K562 (cell line): ENCODE data around the gene CSNK1G1. TPM values are rescaled to one million over a fixed set of nuclear protein-coding genes. Genes with fewer than 3 reads are reported as not detected.

Experiments used
- AFF1 ChIP-seq, 2 experiments: fragments of 450-650 bp; IDR thresholded peaks; 2 replicates each; pipeline ENCODE4 v1.6.1; 2018; ENCODE audit warnings: mild to moderate bottlenecking in 2 of 2, low read depth in 1 of 2; ENCODE audit not compliant: partially characterized antibody in 2 of 2
- CBX2 ChIP-seq: fragments of 200-600 bp; sonication (generic); IDR thresholded peaks from one replicate; pipeline ENCODE4 v1.6.1; 2012; ENCODE audit warnings: mild to moderate bottlenecking, low read length, inconsistent platforms; ENCODE audit not compliant: insufficient read depth, poor library complexity, severe bottlenecking
- CCNT2 ChIP-seq: IDR thresholded peaks from 2 replicates; pipeline ENCODE4 v1.6.1; 2011; ENCODE audit warnings: borderline replicate concordance, low read depth, mild to moderate bottlenecking, moderate library complexity, mixed read lengths, low read length; ENCODE audit not compliant: insufficient read length; ENCODE audit errors: extremely low read depth
- FOXM1 ChIP-seq, 2 experiments: fragments of 450-650 bp in 1 of 2; sonication (generic) in 1 of 2; formaldehyde crosslinking in 1 of 2; IDR thresholded peaks; 2 replicates each; pipeline versions ENCODE4 v1.6.1 to v1.9.0; 2017 to 2022; ENCODE audit warnings: low read depth in 2 of 2, mild to moderate bottlenecking in 2 of 2, missing genetic modification reagents in 1 of 2, moderate library complexity in 1 of 2
- GABPB1 ChIP-seq: sonication (generic); formaldehyde crosslinking; IDR thresholded peaks from 2 replicates; pipeline ENCODE4 v1.8.0; 2022; ENCODE audit warnings: mild to moderate bottlenecking, missing genetic modification reagents
- GABPB2 ChIP-seq: fragments of 250-450 bp; sonication (Bioruptor Pico); conservative IDR thresholded peaks from 2 replicates; pipeline ENCODE4 v1.5.1; 2021; ENCODE audit warnings: mild to moderate bottlenecking
- GATAD2B ChIP-seq: fragments of 450-650 bp; IDR thresholded peaks from 2 replicates; pipeline ENCODE4 v1.6.1; 2017; ENCODE audit warnings: mild to moderate bottlenecking, borderline replicate concordance
- MAZ ChIP-seq, 2 experiments: fragments of 450-650 bp in 1 of 2; sonication (generic) in 1 of 2; formaldehyde crosslinking; IDR thresholded peaks in 1 of 2; conservative IDR thresholded peaks in 1 of 2; 2 replicates each; pipeline versions ENCODE4 v1.4.0 to v1.5.0; 2020; ENCODE audit warnings: mild to moderate bottlenecking in 1 of 2, missing genetic modification reagents in 1 of 2
- MIER1 ChIP-seq: fragments of 450-650 bp; IDR thresholded peaks from 2 replicates; pipeline ENCODE4 v1.6.1; 2016; ENCODE audit warnings: antibody characterized with exemption, mild to moderate bottlenecking, low read depth
- NFRKB ChIP-seq: fragments of 450-650 bp; IDR thresholded peaks from 2 replicates; pipeline ENCODE4 v1.6.1; 2016; ENCODE audit warnings: low read depth
- NRF1 ChIP-seq, 2 experiments: fragments of 450-650 bp; IDR thresholded peaks in 1 of 2; conservative IDR thresholded peaks in 1 of 2; 2 replicates each; pipeline ENCODE4 v1.6.1; 2014; ENCODE audit warnings: mild to moderate bottlenecking in 2 of 2
- POLR2AphosphoS5 ChIP-seq: IDR thresholded peaks from 2 replicates; pipeline ENCODE4 v1.6.1; 2011; ENCODE audit warnings: mild to moderate bottlenecking, low read depth, low read length, moderate library complexity; ENCODE audit not compliant: control insufficient read depth, insufficient read depth
- SMAD3 ChIP-seq: fragments of 450-650 bp; formaldehyde crosslinking; conservative IDR thresholded peaks from 2 replicates; pipeline ENCODE4 v1.4.0; 2020; ENCODE audit warnings: mild to moderate bottlenecking
- TAL1 ChIP-seq: fragments of 450-650 bp; IDR thresholded peaks from 2 replicates; pipeline ENCODE4 v1.6.1; 2016; ENCODE audit warnings: mild to moderate bottlenecking
- TCF3 ChIP-seq: sonication (generic); formaldehyde crosslinking; IDR thresholded peaks from 2 replicates; pipeline ENCODE4 v1.4.0; 2020; ENCODE audit warnings: mild to moderate bottlenecking, missing genetic modification reagents
- TEAD4 ChIP-seq, 2 experiments: sonication (generic) in 1 of 2; formaldehyde crosslinking in 1 of 2; IDR thresholded peaks; 2 replicates each; pipeline versions ENCODE4 v1.6.1 to v1.8.0; 2012 to 2022; ENCODE audit warnings: borderline replicate concordance in 1 of 2, inconsistent platforms in 1 of 2, low read length in 1 of 2, mild to moderate bottlenecking in 1 of 2, missing genetic modification reagents in 1 of 2
- TRIM24 ChIP-seq, 2 experiments: fragments of 450-650 bp; IDR thresholded peaks; 2 replicates each; pipeline ENCODE4 v1.6.1; 2016
- polyA plus RNA-seq, 8 experiments: library from polyadenylated mRNA; depleted of rRNA in 4 of 8; stranded (reverse) in 5 of 8; unstranded in 3 of 8; fragments of >200 nt; fragmentation: Nextera tagmentation in 2 of 8; fragmentation: Illumina TruSeq in 1 of 8; extraction: Ambion mirVana in 2 of 8; extraction: Trizol in 1 of 8; gene quantifications; 2 replicates each; pipeline versions ENCODE4 v1.2.1 to v1.2.3, GENCODE V29; 2011 to 2014; ENCODE audit warnings: inconsistent platforms in 1 of 8, missing spikeins in 1 of 8
- total RNA-seq, 7 experiments: library from RNA; depleted of rRNA in 6 of 7; stranded (reverse); fragments of >200 nt in 6 of 7; fragmentation: Illumina TruSeq in 2 of 7; extraction: Trizol in 2 of 7; gene quantifications; 2 replicates each; pipeline versions ENCODE4 v1.2.1 to v1.2.3, GENCODE V29; 2011 to 2021; ENCODE audit warnings: low replicate concordance in 1 of 7
- TF ChIP-seq, protein P1 (sequence below), 2 experiments: IDR thresholded peaks in 1 of 2; conservative IDR thresholded peaks in 1 of 2; 2 replicates each; pipeline ENCODE4 v1.6.1; 2016; ENCODE audit warnings: low read depth in 2 of 2, mild to moderate bottlenecking in 1 of 2, missing compliant biosample characterization in 1 of 2, missing genetic modification characterization in 1 of 2, moderate library complexity in 1 of 2

Gene CSNK1G1
- total and polyA plus RNA-seq, 9 of the 15 experiments (the other 6 are each of a cell fraction or from before 2014, with no cell fraction given) = 4.5 to 18.5 (median 9.5) TPM

- TF ChIP-seq FOXM1 (IDR thresholded peaks at IDR 0.05; ENCODE audit: low read depth) = no peak
- TF ChIP-seq FOXM1 (CRISPR knock-in tag; IDR thresholded peaks at IDR 0.05; ENCODE audit: low read depth) = no peak
- peak; percentile 71 for TF ChIP-seq TCF3 (CRISPR knock-in tag)
- peak in 1 of 2 experiments; percentile 35; a peak in 1 of 4 replicates for TF ChIP-seq NRF1 (conservative IDR thresholded peaks at IDR 0.05 in 1 of 2, IDR thresholded peaks at IDR 0.05 in 1 of 2)
- no peak for TF ChIP-seq AFF1 (IDR thresholded peaks at IDR 0.05; ENCODE audit: low read depth in 1 of 2, partially characterized antibody in 2 of 2)
- TF ChIP-seq NFRKB = no peak
- TF ChIP-seq TRIM24 (IDR thresholded peaks at IDR 0.05) = peak; percentile 28 to 39; a peak in 2 of 4 replicates
- TF ChIP-seq MAZ (CRISPR knock-in tag; conservative IDR thresholded peaks at IDR 0.05 in 1 of 2, IDR thresholded peaks at IDR 0.05 in 1 of 2) = peak in 1 of 2 experiments; percentile 11; a peak in 1 of 4 replicates
- TF ChIP-seq GABPB1 (CRISPR knock-in tag) = no peak
- TF ChIP-seq POLR2AphosphoS5 = peak; percentile 70
- TF ChIP-seq GABPB2 (CRISPR knock-in tag) = no peak
- TF ChIP-seq, protein P1, sequence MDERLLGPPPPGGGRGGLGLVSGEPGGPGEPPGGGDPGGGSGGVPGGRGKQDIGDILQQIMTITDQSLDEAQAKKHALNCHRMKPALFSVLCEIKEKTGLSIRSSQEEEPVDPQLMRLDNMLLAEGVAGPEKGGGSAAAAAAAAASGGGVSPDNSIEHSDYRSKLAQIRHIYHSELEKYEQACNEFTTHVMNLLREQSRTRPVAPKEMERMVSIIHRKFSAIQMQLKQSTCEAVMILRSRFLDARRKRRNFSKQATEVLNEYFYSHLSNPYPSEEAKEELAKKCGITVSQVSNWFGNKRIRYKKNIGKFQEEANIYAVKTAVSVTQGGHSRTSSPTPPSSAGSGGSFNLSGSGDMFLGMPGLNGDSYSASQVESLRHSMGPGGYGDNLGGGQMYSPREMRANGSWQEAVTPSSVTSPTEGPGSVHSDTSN (CRISPR knock-in tag; IDR thresholded peaks at IDR 0.05; ENCODE audit: low read depth) = no peak
- TF ChIP-seq, protein P1 (tag; conservative IDR thresholded peaks at IDR 0.05; ENCODE audit: low read depth) = 0 out of 2 replicates have a peak, but pooled peaks have one; percentile 17
- TF ChIP-seq GATAD2B = 0 out of 2 replicates have a peak, but pooled peaks have one; percentile 51
- TF ChIP-seq SMAD3 = no peak
- peak; percentile 53; the same call in 1 of the 2 replicates for TF ChIP-seq TAL1
- no peak for TF ChIP-seq CBX2
- TF ChIP-seq MIER1 = no peak
- peak; percentile 45 for TF ChIP-seq TEAD4 (IDR thresholded peaks at IDR 0.05; ENCODE audit: low read length)
- no peak for TF ChIP-seq TEAD4 (CRISPR knock-in tag; IDR thresholded peaks at IDR 0.05; ENCODE audit: borderline replicate concordance)
- TF ChIP-seq CCNT2 = peak; percentile 36
These were observed 208.9 kb downstream of the CSNK1G1 start (continued) for GRCh38 chr15:64146885-64147681.
